GM12874 (cell line): Measurements from ENCODE around the gene SIGLEC15.
A peak's percentile ranks its signal among the peaks of the same experiment; 100 is the strongest.

ENCODE experiments used
- TF ChIP-seq, protein P1 (sequence below): IDR thresholded peaks from 2 replicates; pipeline ENCODE4 v1.5.1; 2011; ENCODE audit warnings: low read depth, mild to moderate bottlenecking, control low read depth, low read length, moderate library complexity; ENCODE audit not compliant: insufficient read depth

Gene SIGLEC15

DNA sequence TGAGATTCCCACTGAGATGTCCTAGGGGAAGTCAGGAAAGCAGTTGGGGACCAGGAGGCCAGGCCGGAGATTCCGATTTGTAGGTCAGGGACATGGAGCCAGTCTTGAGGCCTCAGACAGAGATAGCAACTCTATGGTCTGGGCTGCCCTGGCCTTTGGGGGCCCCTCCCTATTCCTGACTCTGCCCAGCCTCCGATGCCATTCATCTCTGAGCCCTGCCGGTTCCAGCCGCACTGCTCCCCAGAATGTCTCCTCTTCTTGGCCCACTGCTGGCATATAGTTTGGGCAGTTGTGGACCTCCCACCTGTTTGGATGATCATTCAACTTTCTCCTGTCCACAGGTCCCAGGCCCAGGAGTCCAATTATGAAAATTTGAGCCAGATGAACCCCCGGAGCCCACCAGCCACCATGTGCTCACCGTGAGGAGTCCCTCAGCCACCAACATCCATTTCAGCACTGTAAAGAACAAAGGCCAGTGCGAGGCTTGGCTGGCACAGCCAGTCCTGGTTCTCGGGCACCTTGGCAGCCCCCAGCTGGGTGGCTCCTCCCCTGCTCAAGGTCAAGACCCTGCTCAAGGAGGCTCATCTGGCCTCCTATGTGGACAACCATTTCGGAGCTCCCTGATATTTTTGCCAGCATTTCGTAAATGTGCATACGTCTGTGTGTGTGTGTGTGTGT lies 16.4 kb downstream of the SIGLEC15 start:
- TF ChIP-seq, protein P1, sequence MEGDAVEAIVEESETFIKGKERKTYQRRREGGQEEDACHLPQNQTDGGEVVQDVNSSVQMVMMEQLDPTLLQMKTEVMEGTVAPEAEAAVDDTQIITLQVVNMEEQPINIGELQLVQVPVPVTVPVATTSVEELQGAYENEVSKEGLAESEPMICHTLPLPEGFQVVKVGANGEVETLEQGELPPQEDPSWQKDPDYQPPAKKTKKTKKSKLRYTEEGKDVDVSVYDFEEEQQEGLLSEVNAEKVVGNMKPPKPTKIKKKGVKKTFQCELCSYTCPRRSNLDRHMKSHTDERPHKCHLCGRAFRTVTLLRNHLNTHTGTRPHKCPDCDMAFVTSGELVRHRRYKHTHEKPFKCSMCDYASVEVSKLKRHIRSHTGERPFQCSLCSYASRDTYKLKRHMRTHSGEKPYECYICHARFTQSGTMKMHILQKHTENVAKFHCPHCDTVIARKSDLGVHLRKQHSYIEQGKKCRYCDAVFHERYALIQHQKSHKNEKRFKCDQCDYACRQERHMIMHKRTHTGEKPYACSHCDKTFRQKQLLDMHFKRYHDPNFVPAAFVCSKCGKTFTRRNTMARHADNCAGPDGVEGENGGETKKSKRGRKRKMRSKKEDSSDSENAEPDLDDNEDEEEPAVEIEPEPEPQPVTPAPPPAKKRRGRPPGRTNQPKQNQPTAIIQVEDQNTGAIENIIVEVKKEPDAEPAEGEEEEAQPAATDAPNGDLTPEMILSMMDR, result no peak

DNA sequence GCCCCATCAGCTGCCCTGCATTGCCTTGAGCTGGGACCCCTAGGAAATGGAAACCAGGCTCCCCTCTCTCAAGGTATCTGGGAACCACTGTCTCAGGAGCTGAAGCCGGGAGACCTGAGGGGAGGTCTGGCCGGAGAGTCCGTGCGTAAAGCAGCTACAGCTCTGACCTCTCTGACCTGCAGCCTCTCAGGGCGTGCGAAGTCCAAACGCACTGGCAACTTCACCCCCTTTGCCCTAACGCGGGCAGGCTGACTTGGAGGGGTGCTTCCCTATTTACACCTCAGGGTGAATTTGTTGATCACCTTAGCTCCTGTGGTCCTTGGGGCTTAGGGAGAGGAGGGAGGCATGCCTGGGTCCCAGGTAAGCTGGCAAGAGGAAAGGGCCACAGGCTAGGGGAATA lies 17.5 kb downstream of the SIGLEC15 start:
- TF ChIP-seq, protein P1, result no peak

DNA sequence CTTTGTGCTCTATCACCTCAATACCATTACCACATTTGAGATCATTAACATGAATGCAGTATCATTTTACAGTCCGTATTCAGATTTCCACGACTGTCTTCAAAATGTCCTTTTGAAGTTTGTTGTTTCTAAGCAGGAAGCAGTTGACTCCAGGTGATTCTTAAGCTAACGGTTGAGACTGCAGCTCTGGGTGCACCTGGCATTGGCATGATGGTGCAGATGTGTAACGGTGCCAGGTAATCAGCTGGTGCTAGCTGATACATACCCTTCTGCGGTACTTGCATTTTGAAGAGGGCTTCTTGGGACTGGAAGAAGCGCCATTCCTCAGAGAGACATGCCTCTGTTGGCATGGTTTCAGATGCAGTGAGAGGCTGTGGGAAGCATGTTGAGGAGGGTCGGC lies 19.5 kb downstream of the SIGLEC15 start:
- TF ChIP-seq, protein P1, result no peak

DNA sequence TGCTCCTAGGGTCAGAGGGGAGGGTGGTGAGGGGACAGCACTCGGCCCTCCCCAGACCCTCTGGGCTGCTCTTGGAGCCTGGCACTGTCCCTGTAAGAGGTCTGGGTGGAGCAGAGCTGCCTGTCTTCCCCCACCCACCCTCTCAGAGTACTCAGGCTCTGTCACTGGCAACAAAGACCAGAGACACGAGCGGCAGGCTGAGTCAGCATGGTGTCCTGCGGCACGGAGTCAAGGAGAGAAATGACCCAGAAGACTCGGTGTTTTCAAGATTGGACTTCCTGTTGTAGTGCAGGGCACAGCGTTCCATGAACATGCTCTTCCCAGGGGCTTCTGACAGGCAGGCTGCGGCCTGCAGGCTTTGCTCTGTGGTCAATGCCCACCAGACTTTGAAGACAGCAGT lies 19.9 kb downstream of the SIGLEC15 start:
- TF ChIP-seq, protein P1, result no peak

DNA sequence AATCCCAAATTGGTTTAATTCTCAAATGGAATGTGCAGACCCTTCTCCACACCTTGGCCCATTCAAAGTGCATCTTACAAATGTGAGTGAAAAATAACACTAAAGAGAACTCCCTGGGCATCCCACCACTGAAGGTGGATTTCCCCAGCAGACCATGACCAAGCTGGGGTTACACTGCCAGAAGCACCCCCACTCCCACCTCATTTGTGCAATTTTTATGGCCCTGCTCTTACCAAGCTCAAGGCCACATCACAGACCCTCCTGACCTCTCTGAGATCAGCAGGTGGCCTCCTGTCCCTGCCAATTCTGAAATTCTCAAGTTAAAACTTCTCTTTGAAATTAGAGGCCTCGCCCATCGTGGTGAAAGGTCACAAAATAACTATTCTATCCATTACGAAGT lies 21.6 kb downstream of the SIGLEC15 start:
- TF ChIP-seq, protein P1, result no peak

DNA sequence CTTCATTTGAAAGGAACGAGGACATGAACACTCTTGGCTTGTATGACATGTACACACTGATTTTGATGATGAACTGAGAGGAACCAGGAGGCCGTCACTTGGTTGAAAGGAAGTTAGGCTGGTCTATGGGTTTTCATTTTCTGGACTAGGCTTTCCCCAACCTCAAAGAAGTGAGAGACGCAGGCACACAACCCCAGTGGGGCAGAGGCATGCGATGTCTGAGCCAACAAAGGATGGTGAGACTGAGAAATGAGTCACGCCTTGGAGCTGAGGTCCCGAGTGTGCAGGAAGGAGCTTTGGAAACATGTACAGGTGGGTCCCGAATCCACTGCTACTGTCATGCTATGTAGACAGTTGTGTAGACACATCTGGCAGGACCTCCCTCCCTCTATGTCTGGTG lies 24.1 kb downstream of the SIGLEC15 start:
- TF ChIP-seq, protein P1, result no peak

DNA sequence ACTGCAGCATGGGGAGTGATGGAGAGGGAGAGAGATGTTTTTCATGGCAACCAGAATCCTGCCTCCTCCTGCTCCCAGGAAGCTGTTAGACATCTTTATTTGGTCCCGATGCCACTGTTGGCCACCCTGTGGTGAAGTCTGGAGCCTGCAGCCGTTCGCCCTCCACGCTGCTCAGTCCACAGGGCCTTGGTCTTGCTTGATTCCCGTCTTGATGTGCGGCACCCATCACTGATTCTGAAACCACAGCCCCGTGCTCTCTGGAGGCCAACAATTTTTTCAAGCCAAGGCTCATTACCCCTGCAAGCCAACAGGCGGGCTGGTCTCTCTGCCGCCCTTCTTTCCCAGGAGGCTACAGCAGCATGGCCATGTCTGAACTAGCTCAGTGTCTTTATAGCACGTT lies 24.5 kb downstream of the SIGLEC15 start:
- TF ChIP-seq, protein P1, result peak; percentile 55
